ENCODE data around the gene IQSEC1.

IQSEC1 gene

DNA sequence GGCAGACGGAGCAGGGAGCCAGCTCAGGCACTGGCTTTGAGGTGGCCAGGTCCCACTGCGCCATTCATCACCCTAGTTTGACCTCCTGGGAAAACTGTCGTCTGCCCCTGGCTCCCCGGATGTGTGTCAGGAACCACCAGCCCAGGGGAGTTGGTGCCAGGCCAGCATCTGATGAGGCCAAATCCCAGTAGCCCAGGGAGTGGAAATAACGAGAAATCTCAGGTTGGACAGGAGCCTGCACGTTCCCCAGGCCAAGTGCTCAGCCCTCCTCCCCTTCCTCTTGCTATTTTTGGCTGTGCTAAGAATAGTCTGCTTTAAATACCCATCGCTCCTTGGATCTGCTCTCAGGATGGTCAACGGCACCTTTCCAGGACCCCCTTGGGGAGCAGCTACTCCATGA is 138.8 kb downstream of the IQSEC1 start:
- DNase-seq (ENCODE audit: low read depth in 2 of 2) = no peak

DNA sequence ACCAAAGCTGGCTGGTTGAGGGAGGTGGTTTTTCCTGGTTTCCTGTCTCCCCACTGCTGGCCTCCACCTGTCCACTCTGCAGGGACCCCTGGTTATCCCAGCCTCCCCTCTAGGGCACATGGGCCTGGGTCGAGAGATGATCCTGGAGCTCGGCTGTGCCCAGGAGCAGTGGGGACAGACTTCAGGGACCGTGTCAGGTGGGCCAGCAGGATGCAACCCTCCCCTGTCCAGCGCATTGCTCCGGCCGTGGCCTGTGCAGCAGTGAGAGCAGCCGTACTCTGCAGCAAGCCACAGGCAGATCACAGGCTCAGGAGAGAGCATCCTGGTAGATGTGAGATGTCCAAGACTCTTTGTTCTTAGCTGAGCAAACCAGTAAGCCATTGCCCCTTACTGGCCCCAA is 139.3 kb downstream of the IQSEC1 start:
- DNase-seq (ENCODE audit: low read depth in 2 of 2) = no peak

- DNase-seq (ENCODE audit: low read depth in 2 of 2) = no peak
These were observed 140.5 kb downstream of the IQSEC1 start for GRCh38 chr3:12932754-12933153.

DNA sequence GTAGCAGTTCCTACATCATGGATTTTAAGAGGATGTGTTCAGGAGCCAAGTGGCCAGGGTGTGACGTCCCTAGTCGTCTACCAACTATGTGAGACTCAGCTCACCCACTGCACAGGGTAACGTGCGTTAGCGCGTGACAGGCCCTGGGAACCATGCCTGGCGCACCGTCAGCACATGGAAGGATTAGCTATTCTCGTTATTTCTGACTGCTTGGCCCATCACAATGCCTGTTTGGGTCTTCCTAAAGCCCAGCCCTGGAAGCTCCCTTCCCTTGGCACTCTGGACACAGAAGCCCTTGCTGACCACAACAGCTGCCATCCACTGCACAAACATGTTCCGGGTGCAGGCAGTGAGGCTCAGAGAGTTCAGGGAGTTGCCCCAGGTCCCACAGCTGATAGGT is 140.9 kb downstream of the IQSEC1 start:
- no peak for DNase-seq (ENCODE audit: low read depth in 2 of 2)

- DNase-seq (ENCODE audit: low read depth in 2 of 2) = no peak
These were observed 141.8 kb downstream of the IQSEC1 start for GRCh38 chr3:12931273-12931905.

- no peak for DNase-seq (ENCODE audit: low read depth in 2 of 2)
These were observed 143.4 kb downstream of the IQSEC1 start for GRCh38 chr3:12929801-12930200.

DNA sequence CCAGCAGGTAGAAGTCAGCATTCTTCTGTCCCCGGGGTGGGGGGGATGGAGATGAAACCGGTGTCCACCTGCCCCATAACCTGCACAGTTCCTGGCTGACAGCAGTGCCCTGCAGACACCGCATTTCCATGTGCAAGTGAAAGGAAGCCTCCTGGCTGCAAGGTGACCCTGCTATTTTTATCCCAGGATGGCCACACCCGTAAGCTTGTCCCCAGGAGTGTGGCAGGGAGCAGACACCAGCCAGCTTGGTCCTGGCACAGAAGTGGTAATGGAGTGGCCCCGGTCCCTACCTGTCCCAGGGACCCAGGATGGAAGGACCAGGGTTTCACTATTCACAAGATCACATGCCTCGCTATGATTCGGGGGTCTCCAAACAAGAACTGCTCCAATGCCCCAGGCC is 146.6 kb downstream of the IQSEC1 start:
- DNase-seq (ENCODE audit: low read depth in 2 of 2) = no peak

DNA sequence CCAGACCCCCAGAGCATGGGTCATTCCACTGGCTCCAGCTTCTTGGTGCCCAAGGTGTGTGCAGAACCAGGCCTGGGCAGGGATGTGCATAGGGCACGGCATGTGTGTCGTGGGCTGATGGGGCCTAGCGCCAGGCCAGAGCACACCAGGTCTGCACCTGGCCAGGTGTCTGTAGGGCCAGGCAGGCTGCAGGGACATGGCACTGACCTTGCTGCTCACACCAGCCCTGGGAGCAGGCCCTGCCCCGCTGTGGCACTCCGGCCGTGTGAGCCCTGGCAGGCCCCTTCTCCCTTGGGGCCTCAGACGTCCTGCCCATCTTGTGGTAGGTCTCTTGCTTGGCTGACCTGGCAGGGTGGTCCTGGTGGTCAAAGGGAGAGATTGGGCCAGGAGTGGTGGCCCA is 147.6 kb downstream of the IQSEC1 start:
- DNase-seq (ENCODE audit: low read depth in 2 of 2) = no peak

DNA sequence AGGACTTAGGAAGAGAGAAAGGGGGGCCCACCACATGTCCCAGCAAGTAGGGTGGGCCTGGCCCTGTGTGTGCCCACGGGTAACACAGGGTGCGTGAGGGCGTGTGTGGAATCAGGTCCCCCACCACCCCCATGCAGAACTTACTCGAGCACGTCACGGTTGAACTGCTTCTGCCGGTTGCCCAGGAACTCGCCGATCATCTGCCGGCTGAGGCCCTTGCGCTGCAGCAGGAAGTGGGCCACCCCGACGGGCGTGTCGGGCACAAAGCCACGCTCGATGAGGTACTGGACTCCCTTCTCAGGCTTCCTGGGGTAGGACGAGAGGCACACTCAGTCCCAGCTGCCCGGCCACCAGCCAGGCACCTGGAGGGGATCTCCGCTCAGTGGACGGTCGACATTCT is 148.8 kb downstream of the IQSEC1 start:
- DNase-seq (ENCODE audit: low read depth in 2 of 2) = no peak

DNA sequence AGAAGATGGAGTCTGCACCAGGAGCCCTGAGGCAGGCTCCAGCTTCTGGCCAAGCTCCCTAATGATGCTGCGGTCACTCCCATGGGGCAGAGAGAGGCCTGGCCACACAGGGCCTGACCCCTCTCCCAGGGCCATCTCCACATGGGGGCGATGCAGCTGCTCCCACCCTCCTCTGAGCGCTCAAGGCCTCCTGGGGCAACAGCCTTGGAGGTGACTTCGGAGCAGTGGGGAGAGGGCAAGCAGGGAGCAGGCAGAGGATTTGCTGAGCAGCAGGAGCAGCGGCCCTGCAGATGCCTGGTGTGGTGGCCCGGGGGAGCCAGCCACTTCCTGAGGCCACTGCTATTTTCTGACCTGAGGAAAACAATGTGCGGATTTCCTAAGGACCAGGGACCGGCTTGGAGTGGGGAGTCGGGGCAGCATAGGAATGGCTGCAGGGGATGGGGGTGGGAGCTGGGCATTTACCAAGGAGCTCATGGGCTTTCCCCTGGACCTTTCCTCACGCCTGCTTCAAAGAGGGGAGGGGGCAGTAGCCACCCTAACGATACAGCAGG is 150.3 kb downstream of the IQSEC1 start:
- no peak for DNase-seq (ENCODE audit: low read depth in 2 of 2)

DNA sequence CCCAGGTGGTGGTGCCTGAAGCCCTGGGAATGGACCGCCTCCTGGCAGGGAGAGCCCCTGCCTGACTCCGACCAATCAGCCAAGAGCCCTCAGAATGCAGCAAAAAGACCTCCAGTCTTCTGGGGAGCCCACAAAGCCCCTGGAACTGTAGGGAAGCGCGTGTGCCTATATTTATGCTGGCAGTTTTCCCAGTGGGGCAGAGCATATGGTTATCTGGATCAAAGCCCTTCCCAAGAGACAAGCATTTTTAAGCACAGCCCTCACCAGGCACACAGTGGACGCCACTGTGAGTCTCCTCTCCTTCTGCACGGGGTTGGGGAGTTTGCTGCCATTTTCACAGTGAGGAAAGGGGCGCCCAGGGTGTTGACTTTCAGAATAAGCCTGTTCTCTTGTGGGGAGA is 150.9 kb downstream of the IQSEC1 start:
- no peak for DNase-seq (ENCODE audit: low read depth in 2 of 2)

- DNase-seq (ENCODE audit: low read depth in 2 of 2) = no peak
These were observed 151.5 kb downstream of the IQSEC1 start for GRCh38 chr3:12921736-12922135.

- DNase-seq (ENCODE audit: low read depth in 2 of 2) = no peak
These were observed 152.3 kb downstream of the IQSEC1 start for GRCh38 chr3:12920967-12921366.

DNA sequence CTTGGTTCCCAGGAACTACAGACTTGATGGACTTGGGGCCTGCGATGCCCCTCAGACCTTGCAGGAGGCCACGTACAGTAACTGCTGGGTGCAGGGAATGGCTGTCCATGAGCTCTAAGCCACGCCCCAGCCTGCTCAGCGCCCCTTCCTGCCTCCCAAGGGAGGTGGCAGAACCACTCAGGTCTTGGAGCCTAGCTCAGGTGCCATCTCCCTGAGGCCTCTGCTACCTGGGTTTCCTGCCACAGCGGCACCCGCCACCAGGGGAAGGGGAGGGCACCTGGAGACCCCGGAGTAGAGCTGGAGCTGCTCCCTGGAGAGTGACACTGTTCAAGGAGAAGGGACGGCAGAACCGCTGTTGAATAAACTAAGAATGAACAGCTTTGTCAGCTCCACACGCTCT is 154.0 kb downstream of the IQSEC1 start:
- no peak for DNase-seq (ENCODE audit: low read depth in 2 of 2)

GRCh38 chr3:12918231-12918630 is 155.0 kb downstream of the IQSEC1 start:
- no peak for DNase-seq (ENCODE audit: low read depth in 2 of 2)

GRCh38 chr3:12916159-12916558 is 157.1 kb downstream of the IQSEC1 start:
- DNase-seq (ENCODE audit: low read depth in 2 of 2) = no peak

GRCh38 chr3:12914088-12914487 is 159.1 kb downstream of the IQSEC1 start:
- no peak for DNase-seq (ENCODE audit: low read depth in 2 of 2)

GRCh38 chr3:12911881-12912415 is 161.3 kb downstream of the IQSEC1 start:
- DNase-seq (ENCODE audit: low read depth in 2 of 2) = no peak

- no peak for DNase-seq (ENCODE audit: low read depth in 2 of 2)
These were observed 162.7 kb downstream of the IQSEC1 start for GRCh38 chr3:12910356-12911099.

DNA sequence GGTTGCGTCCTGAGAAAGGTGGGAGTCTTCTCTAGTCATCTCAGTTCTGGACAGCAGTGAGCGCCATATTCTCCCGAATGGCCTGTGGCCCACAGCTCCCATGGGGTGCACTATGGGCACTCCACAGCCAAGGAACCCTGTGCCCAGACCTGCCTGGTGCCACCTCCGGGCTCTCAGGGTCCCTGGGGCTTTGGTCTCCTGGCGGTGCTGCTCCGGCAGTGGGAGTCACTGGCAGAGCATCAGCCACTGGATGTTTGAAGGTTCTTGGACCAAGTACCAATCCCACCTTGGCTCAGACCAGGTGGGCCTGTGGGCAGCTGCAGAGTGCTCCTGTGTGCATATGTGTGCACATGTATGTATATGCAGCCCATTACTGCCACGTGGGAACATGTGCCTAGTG is 163.5 kb downstream of the IQSEC1 start:
- no peak for DNase-seq (ENCODE audit: low read depth in 2 of 2)

DNA sequence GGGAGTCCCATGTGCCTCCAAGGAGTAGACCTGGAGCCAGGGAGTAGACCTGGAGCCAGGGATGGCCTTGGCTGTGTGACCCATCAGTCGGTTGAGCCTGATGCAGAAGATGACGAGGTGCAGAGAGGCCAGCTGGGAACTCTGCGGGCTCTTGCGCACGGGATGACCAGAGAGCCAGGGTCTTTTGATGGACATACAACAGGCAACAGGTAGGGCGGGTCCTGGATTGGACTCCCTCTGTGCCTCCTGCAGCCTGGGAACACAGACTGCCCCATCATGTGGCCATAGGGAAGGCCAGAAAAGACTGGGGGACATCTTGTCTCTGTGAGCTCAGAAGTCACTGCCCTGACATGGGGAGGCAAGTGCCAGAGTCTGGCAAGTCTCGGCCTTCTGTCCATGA is 164.4 kb downstream of the IQSEC1 start:
- DNase-seq (ENCODE audit: low read depth in 2 of 2) = no peak

GRCh38 chr3:12908136-12908730 is 165.0 kb downstream of the IQSEC1 start:
- DNase-seq (ENCODE audit: low read depth in 2 of 2) = no peak

- DNase-seq (ENCODE audit: low read depth in 2 of 2) = no peak
These were observed 165.5 kb downstream of the IQSEC1 start for GRCh38 chr3:12907729-12908128.

Measured in stimulated activated CD4-positive, alpha-beta T cell treated with anti-CD3 and anti-CD28 coated beads, Interleukin-12 subunit alpha, Interleukin-12 subunit beta, amount 100 ng/mL, for 24 hours (primary cell).